IPS-18a (cell line): ENCODE data around the gene TUBA3D.
A peak's percentile ranks its signal among the peaks of the same experiment; 100 is the strongest.
"Not testable (repeated sequence)": the region's sequence is repeated elsewhere in the genome, so short reads cannot be mapped to it uniquely, and the experiment has no call there.

Source experiments
- H3K27ac ChIP-seq: one replicate; pipeline ENCODE4 v1.5.1; 2013; ENCODE audit warnings: low read length
- H3K27me3 ChIP-seq: one replicate; pipeline ENCODE4 v1.6.1; 2013; ENCODE audit warnings: mild to moderate bottlenecking, low read length; ENCODE audit not compliant: control insufficient read depth, insufficient read depth
- H3K36me3 ChIP-seq: one replicate; pipeline ENCODE4 v1.6.1; 2013; ENCODE audit warnings: low read depth, low read length; ENCODE audit not compliant: control insufficient read depth
- H3K4me1 ChIP-seq: one replicate; pipeline ENCODE4 v1.6.1; 2013; ENCODE audit warnings: low read depth, low read length; ENCODE audit not compliant: control insufficient read depth
- H3K4me3 ChIP-seq: one replicate; pipeline ENCODE4 v1.5.1; 2013; ENCODE audit warnings: low read length
- H3K9ac ChIP-seq: one replicate; pipeline ENCODE4 v1.6.1; 2013; ENCODE audit warnings: mild to moderate bottlenecking, low read length, moderate library complexity
- H3K9me3 ChIP-seq: one replicate; pipeline ENCODE4 v1.6.1; 2013; ENCODE audit warnings: low read depth, low read length; ENCODE audit not compliant: control insufficient read depth

TUBA3D gene

GRCh38 chr2:131519871-131520470, 44.1 kb downstream of the TUBA3D start:
- not testable (repeated sequence) for H3K4me1 ChIP-seq

GRCh38 chr2:131520526-131520925, 44.6 kb downstream of the TUBA3D start:
- no peaks in the 10 kb centered on the region for H3K27me3 ChIP-seq
- no peaks in the 10 kb centered on the region for H3K9me3 ChIP-seq
- H3K27ac ChIP-seq: no peak overlapping the region
- no peak overlapping the region for H3K9ac ChIP-seq
- H3K4me3 ChIP-seq: no peak overlapping the region
- no peaks in the 10 kb centered on the region for H3K4me1 ChIP-seq
- peaks cover 18% of the 10 kb centered on the region for H3K36me3 ChIP-seq

More at GRCh38 chr2:131519871-131520470, 44.1 kb downstream of the TUBA3D start:
- H3K9ac ChIP-seq, H3K27me3 ChIP-seq, H3K9me3 ChIP-seq, H3K27ac ChIP-seq, H3K4me3 ChIP-seq: not testable (repeated sequence)
- peaks cover 18% of the 10 kb centered on the region for H3K36me3 ChIP-seq

- H3K27me3 ChIP-seq, H3K9me3 ChIP-seq, H3K27ac ChIP-seq, H3K4me1 ChIP-seq, H3K9ac ChIP-seq, H3K4me3 ChIP-seq: not testable (repeated sequence)
- peaks cover 18% of the 10 kb centered on the region for H3K36me3 ChIP-seq
Observed at GRCh38 chr2:131521524-131521923, 45.6 kb downstream of the TUBA3D start.

- H3K4me3 ChIP-seq: no peak overlapping the region
Observed at GRCh38 chr2:131521961-131522781, 46.3 kb downstream of the TUBA3D start.

GRCh38 chr2:131525256-131525655, 49.3 kb downstream of the TUBA3D start:
- H3K36me3 ChIP-seq, H3K4me3 ChIP-seq, H3K9me3 ChIP-seq, H3K27ac ChIP-seq, H3K9ac ChIP-seq, H3K4me1 ChIP-seq, H3K27me3 ChIP-seq: not testable (repeated sequence)

More at GRCh38 chr2:131521961-131522781, 46.3 kb downstream of the TUBA3D start:
- Histone ChIP-seq H3K27me3 (no peaks in the 10 kb centered on the region), H3K9ac (no peak overlapping the region), H3K9me3 (no peaks in the 10 kb centered on the region), H3K36me3 (peaks cover 18% of the 10 kb centered on the region), H3K4me1 (no peaks in the 10 kb centered on the region), H3K27ac (no peak overlapping the region)

- not testable (repeated sequence) for H3K9ac ChIP-seq, H3K9me3 ChIP-seq, H3K27me3 ChIP-seq, H3K4me1 ChIP-seq, H3K27ac ChIP-seq, H3K36me3 ChIP-seq
- peak within 1 kb of the TSS; percentile 53 for H3K4me3 ChIP-seq
Observed at GRCh38 chr2:131527131-131528001, 51.4 kb downstream of the TUBA3D start, which contains the start of gene CCDC74A. TSS of gene CCDC74A (plus strand) at chr2:131527888. CDS start at chr2:131527971, 83 bp downstream.

- not testable (repeated sequence) for H3K9ac ChIP-seq, H3K36me3 ChIP-seq, H3K9me3 ChIP-seq, H3K4me1 ChIP-seq, H3K27me3 ChIP-seq, H3K27ac ChIP-seq
- H3K4me3 ChIP-seq: peak overlapping the region; percentile 24
Observed at GRCh38 chr2:131528981-131529863, 53.3 kb downstream of the TUBA3D start.

GRCh38 chr2:131529864-131530445, 54.0 kb downstream of the TUBA3D start:
- not testable (repeated sequence) for H3K36me3 ChIP-seq

GRCh38 chr2:131530626-131531344, 54.9 kb downstream of the TUBA3D start:
- not testable (repeated sequence) for H3K9ac ChIP-seq, H3K27ac ChIP-seq

More at GRCh38 chr2:131529864-131530445, 54.0 kb downstream of the TUBA3D start:
- H3K4me1 ChIP-seq, H3K9me3 ChIP-seq, H3K9ac ChIP-seq, H3K4me3 ChIP-seq, H3K27me3 ChIP-seq, H3K27ac ChIP-seq: not testable (repeated sequence)

GRCh38 chr2:131531547-131532185, 55.7 kb downstream of the TUBA3D start:
- H3K27ac ChIP-seq, H3K4me3 ChIP-seq, H3K9me3 ChIP-seq, H3K4me1 ChIP-seq, H3K36me3 ChIP-seq, H3K9ac ChIP-seq, H3K27me3 ChIP-seq: not testable (repeated sequence)

More at GRCh38 chr2:131530626-131531344, 54.9 kb downstream of the TUBA3D start:
- H3K36me3 ChIP-seq, H3K27me3 ChIP-seq, H3K4me1 ChIP-seq, H3K4me3 ChIP-seq, H3K9me3 ChIP-seq: not testable (repeated sequence)
